GM10266 (cell line): ENCODE data around the gene FREM3.

ENCODE experiments used
- DNase-seq: peaks from one replicate; pipeline ENCODE4 v3.0.0; 2012; ENCODE audit errors: extremely low spot score
- CTCF ChIP-seq: IDR thresholded peaks from 2 replicates; pipeline ENCODE4 v1.5.1; 2012; ENCODE audit warnings: mild to moderate bottlenecking, low read depth; ENCODE audit not compliant: control insufficient read depth, insufficient read depth; ENCODE audit errors: missing control alignments

The FREM3 gene

GRCh38 chr4:143587703-143588102 lies 112.8 kb downstream of the FREM3 start:
- TF ChIP-seq CTCF: peak; percentile 29
- no peak for DNase-seq

- TF ChIP-seq CTCF: no peak
- DNase-seq: no peak
Observed at GRCh38 chr4:143586080-143586479, 114.4 kb downstream of the FREM3 start.

- no peak for TF ChIP-seq CTCF
- no peak for DNase-seq
Observed at GRCh38 chr4:143585548-143585947, 114.9 kb downstream of the FREM3 start.

GRCh38 chr4:143581331-143581946 lies 119.0 kb downstream of the FREM3 start:
- DNase-seq: no peak
- no peak for TF ChIP-seq CTCF

- no peak for DNase-seq
- TF ChIP-seq CTCF: no peak
Observed at GRCh38 chr4:143575331-143575730, 125.1 kb downstream of the FREM3 start.

- no peak for DNase-seq
Observed at GRCh38 chr4:143564472-143564871, 136.0 kb downstream of the FREM3 start.

More at GRCh38 chr4:143564472-143564871, 136.0 kb downstream of the FREM3 start:
- no peak for TF ChIP-seq CTCF
